PFSK-1 (cell line): ENCODE data around the gene ACER2.

ENCODE experiments used
- POLR2AphosphoS5 ChIP-seq: IDR thresholded peaks from 2 replicates; pipeline ENCODE4 v1.6.1; 2012; ENCODE audit warnings: low read depth, mild to moderate bottlenecking, control low read depth, low read length, moderate library complexity
- REST ChIP-seq, 2 experiments: IDR thresholded peaks; 2 replicates each; pipeline versions ENCODE4 v1.6.1 to v1.8.0; 2011 to 2012; ENCODE audit warnings: low read depth in 2 of 2, low read length in 2 of 2, control low read depth in 1 of 2, inconsistent platforms in 1 of 2, mild to moderate bottlenecking in 1 of 2, moderate library complexity in 1 of 2; ENCODE audit not compliant: insufficient read depth in 1 of 2
- SIN3A ChIP-seq: IDR thresholded peaks from 2 replicates; pipeline ENCODE4 v1.6.1; 2012; ENCODE audit warnings: mild to moderate bottlenecking, low read length, moderate library complexity, borderline replicate concordance; ENCODE audit not compliant: insufficient read depth
- TAF1 ChIP-seq: IDR thresholded peaks from 2 replicates; pipeline ENCODE4 v1.6.1; 2012; ENCODE audit warnings: low read length, control low read depth, borderline replicate concordance; ENCODE audit not compliant: insufficient read depth

GRCh38 chr9:19493174-19493811 lies 84.5 kb downstream of the ACER2 start:
- no peak for TF ChIP-seq TAF1
- no peak for TF ChIP-seq POLR2AphosphoS5
- no peak for TF ChIP-seq REST (IDR thresholded peaks at IDR 0.05; ENCODE audit: insufficient read depth in 1 of 2, low read depth in 2 of 2, low read length in 2 of 2)
- TF ChIP-seq SIN3A, result no peak
